Measurements from ENCODE around the gene NCLN.

Gene NCLN

GRCh38 chr19:3178973-3179738, 6.6 kb upstream of the NCLN start:
- H3K4me1 Mint-ChIP-seq = peaks cover 6% of the 10 kb centered on the region
- no peaks in the 10 kb centered on the region for H3K9me3 Mint-ChIP-seq
- no peak for TF ChIP-seq CTCF (IDR thresholded peaks at IDR 0.05; ENCODE audit: unreplicated experiment in 3 of 3)
- no peak overlapping the region for H3K4me3 Mint-ChIP-seq
- H3K27me3 Mint-ChIP-seq (ENCODE audit: low read depth) = peaks cover 10% of the 10 kb centered on the region
- no peak overlapping the region for H3K27ac Mint-ChIP-seq
- no peaks in the 10 kb centered on the region for H3K36me3 Mint-ChIP-seq (ENCODE audit: low read depth)

GRCh38 chr19:3179739-3180293, 5.9 kb upstream of the NCLN start:
- peaks cover 6% of the 10 kb centered on the region for H3K4me1 Mint-ChIP-seq
- no peaks in the 10 kb centered on the region for H3K9me3 Mint-ChIP-seq
- H3K36me3 Mint-ChIP-seq (ENCODE audit: low read depth) = no peaks in the 10 kb centered on the region
- peaks cover 14% of the 10 kb centered on the region for H3K27me3 Mint-ChIP-seq (ENCODE audit: low read depth)
- H3K27ac Mint-ChIP-seq = no peak overlapping the region
- no peak for TF ChIP-seq CTCF (IDR thresholded peaks at IDR 0.05; ENCODE audit: unreplicated experiment in 3 of 3)
- no peak overlapping the region for H3K4me3 Mint-ChIP-seq

GRCh38 chr19:3183721-3184641, 1.7 kb upstream of the NCLN start:
- Mint-ChIP-seq H3K27ac (no peak overlapping the region), H3K9me3 (no peaks in the 10 kb centered on the region), H3K4me1 (peaks cover 13% of the 10 kb centered on the region), H3K27me3 (ENCODE audit: low read depth) (peaks cover 4% of the 10 kb centered on the region), H3K4me3 (peak overlapping the region; percentile 93 to 97 (median 96)), H3K36me3 (ENCODE audit: low read depth) (no peaks in the 10 kb centered on the region)
- no peak for TF ChIP-seq CTCF (IDR thresholded peaks at IDR 0.05; ENCODE audit: unreplicated experiment in 3 of 3)

GRCh38 chr19:3184847-3185460, 776 bp upstream of the NCLN start:
- Mint-ChIP-seq H3K36me3 (ENCODE audit: low read depth) (no peaks in the 10 kb centered on the region), H3K27me3 (ENCODE audit: low read depth) (peaks cover 4% of the 10 kb centered on the region), H3K9me3 (no peaks in the 10 kb centered on the region), H3K27ac (peak overlapping the region; percentile 94 to 98 (median 97)), H3K4me3 (peak overlapping the region; percentile 93 to 97 (median 96)), H3K4me1 (peaks cover 13% of the 10 kb centered on the region)
- no peak for TF ChIP-seq CTCF (IDR thresholded peaks at IDR 0.05; ENCODE audit: unreplicated experiment in 3 of 3)

- Mint-ChIP-seq H3K4me3 (peak overlapping the region; percentile 90 to 96 (median 93)), H3K27ac (peak overlapping the region in 2 of 3 experiments; percentile 63 to 74), H3K4me1 (peaks cover 13% of the 10 kb centered on the region), H3K36me3 (ENCODE audit: low read depth) (no peaks in the 10 kb centered on the region), H3K27me3 (ENCODE audit: low read depth) (peaks cover 4% of the 10 kb centered on the region), H3K9me3 (no peaks in the 10 kb centered on the region)
- TF ChIP-seq CTCF (IDR thresholded peaks at IDR 0.05; ENCODE audit: unreplicated experiment in 3 of 3) = no peak
These were observed 494 bp downstream of the NCLN start for GRCh38 chr19:3186160-3186688.
